ENCODE data around the gene ALMS1.
"Not testable (repeated sequence)": the region's sequence is repeated elsewhere in the genome, so short reads cannot be mapped to it uniquely, and the experiment has no call there.

ALMS1 gene

DNA sequence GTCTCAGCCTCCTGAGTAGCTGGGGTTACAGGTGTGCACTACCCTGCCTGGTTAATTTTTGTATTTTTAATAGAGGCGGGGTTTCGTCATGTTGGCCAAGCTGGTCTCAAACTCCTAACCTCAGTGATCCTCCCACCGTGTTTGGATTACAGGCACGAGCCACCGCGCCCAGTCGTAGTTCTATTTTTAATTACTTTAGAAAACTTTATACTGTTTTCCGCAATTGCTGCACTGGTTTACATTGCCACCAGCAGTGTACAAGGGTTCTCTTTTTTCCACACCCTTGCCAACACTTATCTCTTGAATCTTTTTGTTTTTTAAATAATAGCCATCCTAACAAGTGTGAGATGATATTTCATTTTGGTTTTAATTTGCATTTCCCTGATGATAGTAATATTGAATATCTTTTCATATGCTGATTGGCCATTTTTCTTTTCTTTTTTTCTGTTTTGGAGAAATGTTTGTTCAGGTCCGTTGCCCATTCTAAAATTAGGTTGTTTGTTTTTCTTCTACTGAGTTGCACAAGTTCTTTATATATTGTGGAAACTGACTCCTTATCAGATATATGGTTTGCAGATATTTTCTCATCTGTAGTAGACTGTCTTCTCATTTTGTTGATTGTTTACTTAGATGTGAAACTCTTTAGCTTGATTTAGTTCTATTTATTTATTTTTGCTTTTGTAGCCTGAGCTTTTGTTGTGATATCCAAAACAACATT, 16.9 kb downstream of the ALMS1 start:
- DNase-seq (ENCODE audit: low read depth in 2 of 2): no peak

DNA sequence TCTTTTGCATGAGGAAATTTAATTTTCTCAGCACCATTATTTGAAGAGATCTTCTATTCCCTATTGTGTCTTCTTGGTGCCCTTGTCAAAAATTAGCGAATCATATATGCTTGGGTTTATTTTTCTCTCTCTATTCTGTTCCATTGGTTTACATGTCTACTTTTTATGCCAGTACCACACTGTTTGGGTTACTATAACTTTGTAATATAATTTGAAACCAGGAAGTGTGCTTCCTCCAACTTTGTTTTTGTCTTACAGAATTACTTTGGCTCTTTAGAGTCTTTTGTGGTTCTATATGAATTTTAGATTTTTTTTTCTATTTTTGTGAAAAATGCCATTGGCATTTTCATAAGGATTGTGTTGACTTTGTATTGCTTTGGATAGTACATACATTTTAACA, 17.6 kb downstream of the ALMS1 start:
- no peak for DNase-seq (ENCODE audit: low read depth in 2 of 2)

DNA sequence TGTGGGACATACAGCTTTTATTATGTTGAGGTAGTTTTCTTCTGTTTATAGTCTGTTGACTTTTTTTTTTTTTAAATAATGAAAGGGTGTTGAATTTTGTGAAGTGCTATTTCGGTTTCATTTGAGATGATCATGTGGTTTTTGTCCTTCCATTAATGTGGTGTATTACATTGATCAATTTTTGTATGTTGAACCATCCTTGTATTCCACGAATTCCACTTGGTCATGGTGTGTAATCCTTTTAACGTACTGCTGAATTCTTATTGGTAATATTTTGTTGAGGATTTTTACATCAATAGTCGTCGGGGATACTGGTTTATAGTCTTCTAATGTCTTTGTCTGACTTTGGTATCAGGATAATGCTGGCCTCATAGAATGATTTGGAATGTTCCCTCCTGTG, 18.8 kb downstream of the ALMS1 start:
- DNase-seq (ENCODE audit: low read depth in 2 of 2): no peak

DNA sequence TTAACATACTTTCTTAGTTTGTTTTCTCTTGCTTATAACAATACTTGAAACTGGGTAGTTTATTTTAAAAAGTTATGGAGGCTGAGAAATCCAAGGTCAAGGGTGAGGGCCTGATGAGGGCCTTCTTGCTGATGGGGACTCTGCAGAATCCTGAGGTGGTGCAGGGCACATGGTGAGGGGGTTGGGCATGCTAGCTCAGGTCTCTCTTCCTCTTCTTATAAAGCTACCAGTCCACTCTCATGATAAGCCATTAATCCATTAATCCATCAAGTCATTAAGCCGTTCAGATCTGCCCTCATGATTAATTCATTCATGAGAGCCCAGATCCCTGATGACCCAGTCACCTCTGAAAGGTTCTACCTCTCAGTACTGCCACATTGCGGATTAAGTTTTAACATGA, 21.4 kb downstream of the ALMS1 start:
- no peak for DNase-seq (ENCODE audit: low read depth in 2 of 2)

DNA sequence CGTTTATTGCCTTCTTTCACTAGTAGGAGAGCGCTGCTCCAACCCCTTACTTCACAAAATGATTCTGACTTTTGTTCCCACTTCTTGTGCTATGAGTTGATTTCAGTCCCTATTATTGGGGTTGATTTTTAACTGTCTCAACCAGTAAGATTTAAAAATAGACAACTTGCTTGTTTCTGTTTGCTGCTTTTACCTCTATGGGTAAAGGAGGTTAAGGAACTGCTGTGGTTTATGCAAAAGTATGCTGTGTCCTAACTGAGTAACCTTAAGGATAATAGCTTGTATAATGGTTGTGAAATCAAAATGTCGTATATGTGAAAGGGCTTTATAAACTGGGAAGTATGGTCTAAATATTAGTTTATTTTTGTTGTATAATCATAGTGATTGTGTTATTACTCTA, 22.6 kb downstream of the ALMS1 start:
- DNase-seq (ENCODE audit: low read depth in 2 of 2): no peak

DNA sequence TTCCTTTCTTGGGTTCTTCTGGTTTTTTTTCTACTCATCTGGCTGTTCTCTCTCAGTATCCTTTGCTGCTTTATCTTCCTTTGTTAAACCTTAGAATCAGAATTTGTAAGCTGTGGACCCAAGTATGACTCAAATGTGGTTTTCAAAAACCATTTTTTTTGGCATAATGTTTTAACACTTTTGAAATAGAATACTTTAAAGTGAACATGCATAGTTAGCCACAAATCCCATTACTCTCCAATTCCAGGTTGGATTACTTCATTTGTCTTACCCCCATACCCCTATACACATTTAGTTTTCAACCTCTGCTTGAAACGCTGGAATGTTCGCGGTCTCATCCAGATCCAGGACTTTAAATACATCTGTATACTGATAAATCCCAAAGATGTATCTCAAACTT, 29.1 kb downstream of the ALMS1 start:
- no peak for DNase-seq (ENCODE audit: low read depth in 2 of 2)

DNA sequence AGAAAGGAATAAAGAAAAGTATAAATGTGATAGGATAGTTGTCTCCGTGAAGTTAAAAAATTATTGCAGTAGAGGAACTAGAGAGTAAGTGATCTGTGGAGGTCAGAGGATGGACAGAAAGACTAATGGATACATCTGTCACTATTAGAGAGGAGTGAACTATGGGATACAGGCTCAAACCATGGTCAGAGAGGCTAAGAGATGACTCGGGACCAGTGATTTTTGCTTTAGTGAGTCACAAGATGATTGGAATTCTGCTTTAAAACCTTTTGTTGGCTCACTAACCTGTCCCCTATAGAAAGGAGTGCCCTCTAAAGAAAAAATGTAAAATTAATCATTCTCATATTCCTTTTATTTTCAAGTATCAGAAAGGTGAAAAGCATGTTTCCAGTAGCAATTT, 30.3 kb downstream of the ALMS1 start:
- DNase-seq (ENCODE audit: low read depth in 2 of 2): no peak

DNA sequence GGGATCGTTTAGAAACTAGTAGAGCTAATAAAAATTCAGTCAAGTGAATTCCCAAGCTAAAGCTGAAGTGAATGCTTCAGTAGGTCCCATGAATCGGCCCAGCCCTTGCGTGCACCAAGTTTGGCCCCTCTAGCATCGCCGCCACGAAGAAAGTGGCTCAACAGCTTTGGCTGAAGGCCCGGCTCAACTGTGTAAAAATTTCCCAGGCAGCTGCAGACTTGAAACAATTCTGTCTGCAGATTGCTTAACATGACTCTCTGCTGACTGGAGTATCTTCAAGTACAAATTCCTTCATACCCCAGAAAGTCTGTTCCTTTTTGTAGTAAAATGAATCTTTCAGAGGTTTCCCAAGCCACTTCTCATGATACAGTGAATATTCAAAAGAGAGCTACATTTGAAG, 32.7 kb downstream of the ALMS1 start:
- no peak for DNase-seq (ENCODE audit: low read depth in 2 of 2)

DNA sequence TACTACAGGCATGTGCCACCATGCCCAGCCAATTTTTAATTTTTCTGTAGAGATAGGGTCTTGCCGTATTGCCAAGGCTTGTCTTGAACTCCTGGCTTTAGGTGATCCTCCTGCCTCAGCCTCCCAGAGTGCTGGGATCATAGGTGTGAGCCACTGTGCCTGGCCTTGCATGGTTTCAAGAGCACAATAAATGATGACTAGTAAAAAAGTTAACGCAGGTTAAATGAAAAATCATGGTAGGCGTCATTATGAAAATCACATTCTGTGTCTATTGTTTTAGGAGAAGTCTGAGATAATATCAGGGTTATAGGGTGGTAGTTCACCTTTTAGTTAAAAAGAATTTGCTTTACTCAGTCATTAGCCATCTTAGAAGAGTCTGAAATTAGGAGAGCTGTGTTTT, 38.3 kb downstream of the ALMS1 start:
- DNase-seq (ENCODE audit: low read depth in 2 of 2): no peak

DNA sequence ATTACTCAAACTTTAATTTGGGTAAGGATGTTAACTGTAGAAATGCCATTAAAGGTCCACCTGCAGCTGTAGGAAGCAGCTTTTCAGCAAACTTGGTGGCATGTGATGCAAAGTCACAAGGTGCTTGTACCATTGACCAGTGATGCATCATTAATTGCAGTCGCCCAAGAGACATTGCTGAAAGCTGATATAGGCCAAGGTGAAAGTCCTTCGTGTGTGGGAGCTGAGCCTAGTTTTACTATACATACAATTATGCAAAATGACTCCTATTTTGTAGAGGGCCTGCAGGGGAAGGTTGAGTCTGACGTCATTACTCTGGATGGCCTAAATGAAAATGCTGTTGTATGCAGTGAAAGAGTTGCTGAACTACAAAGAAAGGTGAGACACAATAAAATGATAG, 40.5 kb downstream of the ALMS1 start:
- no peak for DNase-seq (ENCODE audit: low read depth in 2 of 2)

DNA sequence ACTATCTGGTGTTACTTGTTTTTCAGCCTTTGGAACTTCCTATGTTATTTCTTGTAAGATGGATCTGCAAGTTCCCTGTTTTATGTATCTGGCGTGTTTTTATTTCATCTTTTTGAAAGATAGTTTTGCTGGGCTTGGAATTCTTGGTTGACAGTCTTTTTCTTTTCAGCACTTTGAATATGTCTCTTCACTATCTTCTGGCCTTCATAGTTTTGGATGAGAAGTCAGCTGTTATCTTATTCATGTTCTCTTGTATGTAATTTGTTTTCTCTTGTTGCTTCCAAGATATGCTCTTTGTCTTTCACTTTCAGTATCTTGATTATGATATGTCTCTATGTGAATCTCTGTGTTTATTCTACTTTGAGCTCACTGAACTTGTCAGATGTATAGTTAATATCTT, 50.4 kb downstream of the ALMS1 start:
- DNase-seq (ENCODE audit: low read depth in 2 of 2): no peak

DNA sequence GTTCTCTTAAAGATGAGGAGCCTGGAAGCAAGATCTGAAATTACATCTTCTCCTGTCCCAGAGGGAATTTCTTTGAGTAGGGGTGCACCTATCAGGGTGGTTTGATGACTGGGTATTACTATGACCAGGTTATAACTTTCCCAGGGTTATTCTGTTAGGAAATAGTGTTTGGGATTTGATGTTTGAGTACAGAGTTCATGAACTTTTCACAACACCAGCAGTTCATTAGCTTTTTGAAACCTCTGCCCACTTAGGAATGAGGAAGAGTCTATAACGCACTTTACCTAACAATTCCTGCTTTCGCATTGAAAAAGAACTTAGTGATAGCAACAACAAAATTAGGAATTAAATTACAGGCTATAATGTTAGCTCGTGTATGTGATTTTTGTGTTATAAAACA, 58.6 kb downstream of the ALMS1 start:
- DNase-seq (ENCODE audit: low read depth in 2 of 2): no peak

DNA sequence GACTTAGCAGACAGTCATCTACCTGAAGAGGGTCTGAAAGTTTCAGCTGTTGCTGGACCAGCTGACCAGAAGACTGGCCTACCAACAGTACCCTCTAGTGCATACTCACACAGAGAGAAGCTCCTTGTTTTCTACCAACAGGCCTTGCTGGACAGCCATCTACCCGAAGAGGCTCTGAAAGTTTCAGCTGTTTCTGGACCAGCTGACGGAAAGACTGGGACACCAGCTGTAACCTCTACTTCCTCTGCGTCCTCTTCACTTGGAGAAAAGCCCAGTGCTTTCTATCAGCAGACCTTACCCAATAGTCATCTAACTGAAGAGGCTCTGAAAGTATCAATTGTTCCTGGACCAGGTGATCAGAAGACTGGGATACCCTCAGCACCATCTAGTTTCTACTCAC, 63.2 kb downstream of the ALMS1 start:
- no peak for DNase-seq (ENCODE audit: low read depth in 2 of 2)

DNA sequence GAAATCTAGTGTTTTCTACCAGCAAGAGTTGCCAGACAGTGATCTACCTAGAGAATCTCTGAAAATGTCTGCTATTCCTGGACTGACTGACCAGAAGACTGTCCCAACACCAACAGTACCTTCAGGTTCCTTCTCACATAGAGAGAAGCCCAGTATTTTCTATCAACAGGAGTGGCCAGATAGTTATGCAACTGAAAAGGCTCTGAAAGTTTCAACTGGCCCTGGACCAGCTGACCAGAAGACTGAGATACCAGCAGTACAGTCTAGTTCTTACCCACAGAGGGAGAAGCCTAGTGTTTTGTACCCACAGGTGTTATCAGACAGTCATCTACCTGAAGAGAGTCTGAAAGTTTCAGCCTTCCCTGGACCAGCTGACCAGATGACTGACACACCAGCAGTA, 63.8 kb downstream of the ALMS1 start:
- DNase-seq (ENCODE audit: low read depth in 2 of 2): no peak

DNA sequence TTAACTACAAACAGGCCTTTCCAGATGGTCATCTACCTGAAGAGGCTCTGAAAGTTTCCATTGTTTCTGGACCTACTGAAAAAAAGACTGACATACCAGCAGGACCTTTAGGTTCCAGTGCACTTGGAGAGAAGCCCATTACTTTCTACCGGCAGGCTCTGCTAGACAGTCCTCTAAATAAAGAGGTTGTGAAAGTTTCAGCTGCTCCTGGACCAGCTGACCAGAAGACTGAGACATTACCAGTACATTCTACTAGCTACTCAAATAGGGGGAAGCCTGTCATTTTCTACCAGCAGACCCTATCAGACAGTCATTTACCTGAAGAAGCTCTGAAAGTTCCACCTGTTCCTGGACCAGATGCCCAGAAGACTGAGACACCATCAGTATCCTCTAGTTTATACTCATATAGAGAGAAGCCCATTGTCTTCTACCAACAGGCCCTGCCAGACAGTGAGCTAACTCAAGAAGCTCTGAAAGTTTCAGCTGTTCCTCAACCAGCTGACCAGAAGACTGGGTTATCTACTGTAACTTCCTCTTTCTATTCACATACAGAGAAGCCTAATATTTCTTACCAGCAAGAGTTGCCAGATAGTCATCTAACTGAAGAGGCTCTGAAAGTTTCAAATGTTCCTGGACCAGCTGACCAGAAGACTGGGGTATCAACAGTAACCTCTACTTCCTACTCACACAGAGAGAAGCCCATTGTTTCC, 65.8 kb downstream of the ALMS1 start:
- DNase-seq (ENCODE audit: low read depth in 2 of 2): no peak

DNA sequence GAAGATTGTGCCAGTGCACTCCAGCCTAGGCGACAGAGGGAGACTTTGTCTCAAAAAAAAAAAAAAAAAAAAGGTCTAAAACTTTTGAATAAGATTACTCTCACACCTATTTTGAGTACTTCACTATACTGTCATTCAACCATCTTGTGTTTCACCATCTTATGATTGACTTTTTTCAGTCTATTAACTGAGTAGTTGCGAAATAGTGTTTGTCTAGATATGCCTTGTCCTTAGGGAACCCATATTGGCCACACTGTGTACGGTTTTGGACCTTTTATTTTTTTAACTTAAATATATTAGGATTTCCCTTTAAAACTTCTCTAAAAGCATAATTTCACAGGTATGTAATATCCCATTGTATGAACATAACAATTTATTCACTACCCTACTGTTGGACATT, 72.3 kb downstream of the ALMS1 start:
- DNase-seq (ENCODE audit: low read depth in 2 of 2): no peak

DNA sequence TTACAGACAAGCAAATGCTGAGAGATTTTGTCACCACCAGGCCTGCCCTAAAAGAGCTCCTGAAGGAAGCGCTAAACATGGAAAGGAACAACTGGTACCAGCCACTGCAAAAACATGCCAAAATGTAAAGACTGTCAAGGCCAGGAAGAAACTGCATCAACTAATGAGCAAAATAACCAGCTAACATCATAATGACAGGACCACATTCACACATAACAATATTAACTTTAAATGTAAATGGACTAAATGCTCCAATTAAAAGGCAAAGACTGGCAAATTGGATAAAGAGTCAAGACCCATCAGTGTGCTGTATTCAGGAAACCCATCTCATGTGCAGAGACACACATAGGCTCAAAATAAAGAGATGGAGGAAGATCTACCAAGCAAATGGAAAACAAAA, 76.8 kb downstream of the ALMS1 start:
- DNase-seq (ENCODE audit: low read depth in 2 of 2): not testable (repeated sequence)

DNA sequence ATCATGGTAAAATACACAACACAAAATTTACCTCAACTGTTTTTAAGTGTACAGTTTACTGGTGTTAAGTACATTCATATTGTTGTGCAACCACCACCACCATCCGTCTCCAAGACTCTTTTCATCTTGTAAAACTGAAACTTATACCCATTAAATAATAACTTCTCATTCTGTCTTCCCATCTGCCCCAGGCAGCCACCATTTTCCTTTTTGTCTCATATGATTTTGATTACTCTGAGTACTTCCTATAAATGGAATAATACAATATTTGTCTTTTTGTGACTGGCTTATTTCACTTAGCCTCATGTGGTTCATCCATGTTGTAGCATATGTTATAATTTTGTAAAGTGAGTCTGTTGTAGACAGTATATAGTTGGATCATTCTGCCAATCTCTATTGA, 82.7 kb downstream of the ALMS1 start:
- DNase-seq (ENCODE audit: low read depth in 2 of 2): no peak

DNA sequence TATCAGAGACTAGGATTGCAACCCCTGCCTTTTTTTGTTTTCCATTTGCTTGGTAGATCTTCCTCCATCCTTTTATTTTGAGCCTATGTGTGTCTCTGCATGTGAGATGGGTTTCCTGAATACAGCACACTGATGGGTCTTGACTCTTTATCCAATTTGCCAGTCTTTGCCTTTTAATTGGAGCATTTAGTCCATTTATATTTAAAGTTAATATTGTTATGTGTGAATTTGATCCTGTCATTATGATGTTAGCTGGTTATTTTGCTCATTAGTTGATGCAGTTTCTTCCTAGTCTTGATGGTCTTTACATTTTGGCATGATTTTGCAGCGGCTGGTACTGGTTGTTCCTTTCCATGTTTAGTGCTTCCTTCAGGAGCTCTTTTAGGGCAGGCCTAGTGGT, 98.2 kb downstream of the ALMS1 start:
- not testable (repeated sequence) for DNase-seq (ENCODE audit: low read depth in 2 of 2)

DNA sequence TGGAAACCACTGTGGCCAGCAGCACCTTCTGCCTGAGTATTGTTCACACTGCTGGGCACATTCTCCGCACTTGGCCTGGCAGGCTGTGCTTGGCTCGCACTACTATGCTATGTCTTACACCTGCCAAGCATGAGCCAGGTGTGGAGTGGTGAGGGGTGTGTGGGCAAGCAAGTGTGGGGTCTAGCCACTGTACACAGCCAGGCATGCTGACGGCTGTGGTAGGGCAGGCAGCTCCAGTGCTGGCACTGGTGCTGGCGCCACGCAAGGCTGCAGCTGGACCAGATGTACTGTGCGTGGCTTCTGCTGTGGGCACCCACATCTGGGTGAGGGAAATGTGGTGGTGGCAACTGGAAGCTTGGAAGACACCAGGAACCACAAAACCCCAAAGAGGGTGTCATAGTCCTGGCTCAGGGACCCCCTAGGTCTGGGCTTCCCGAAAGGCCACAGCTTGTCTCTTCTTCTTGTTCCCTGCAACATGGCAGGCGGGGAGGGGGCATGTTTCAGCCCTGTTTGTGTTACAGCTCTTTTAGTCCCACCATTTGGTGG, 101.5 kb downstream of the ALMS1 start:
- no peak for DNase-seq (ENCODE audit: low read depth in 2 of 2)

DNA sequence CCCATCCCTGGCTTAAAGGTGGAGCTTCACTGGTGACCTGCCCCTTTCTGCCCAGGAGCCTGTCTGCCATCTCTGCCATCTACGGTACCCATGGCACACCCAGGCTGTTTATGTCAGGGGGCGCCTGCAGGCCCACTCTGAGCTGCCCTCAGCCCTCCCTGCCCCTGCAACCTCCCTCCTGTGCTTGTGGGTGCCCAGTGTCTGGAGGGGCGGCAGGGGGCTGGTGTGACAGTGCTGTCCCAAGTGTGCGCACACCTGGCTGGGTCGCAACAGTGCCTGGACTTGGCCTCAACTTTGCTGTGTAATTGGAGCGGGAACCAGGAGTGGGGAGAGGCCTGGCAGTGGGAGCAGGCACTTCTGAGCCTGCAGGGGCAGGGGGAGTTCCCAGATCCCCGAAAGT, 102.4 kb downstream of the ALMS1 start:
- DNase-seq (ENCODE audit: low read depth in 2 of 2): no peak

DNA sequence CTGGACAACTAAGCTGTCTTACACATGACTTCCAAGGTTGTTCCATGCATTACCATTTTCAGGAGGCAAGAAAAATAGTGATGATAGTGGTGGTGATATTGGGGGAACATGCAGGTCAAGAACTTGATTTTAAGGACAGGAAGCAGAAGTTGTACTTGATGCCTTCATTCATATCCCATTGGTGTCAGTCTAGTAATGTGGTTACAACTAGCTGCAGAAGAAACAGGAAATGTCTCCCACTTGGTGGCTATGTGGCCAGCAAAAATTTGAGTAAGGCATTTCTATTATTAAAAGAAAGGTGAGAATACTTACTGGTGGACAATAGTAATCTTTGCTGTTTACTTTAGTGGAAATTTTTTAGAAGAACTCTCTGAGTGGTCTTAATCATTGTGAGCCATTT, 103.4 kb downstream of the ALMS1 start:
- no peak for DNase-seq (ENCODE audit: low read depth in 2 of 2)

DNA sequence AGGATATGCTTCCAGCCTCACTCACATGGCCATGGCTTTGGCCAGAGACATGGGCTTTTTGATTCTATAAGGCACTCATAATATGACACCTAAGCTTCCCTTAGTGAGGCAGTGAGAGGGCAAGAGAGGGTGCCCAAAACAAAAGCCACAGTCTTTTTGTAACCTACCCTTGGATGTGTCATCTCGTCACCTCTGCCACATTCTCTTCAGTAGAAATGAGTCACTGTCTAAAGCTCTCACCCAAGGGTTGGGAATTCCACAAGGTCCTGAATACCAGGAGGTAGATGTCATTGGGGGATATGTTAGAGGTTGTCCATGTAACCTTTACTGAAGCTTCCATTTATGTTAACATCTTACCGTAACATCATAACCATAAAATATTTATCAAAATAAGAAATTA, 108.4 kb downstream of the ALMS1 start:
- DNase-seq (ENCODE audit: low read depth in 2 of 2): no peak

Data from activated CD4-positive, alpha-beta T cell treated with anti-CD3 and anti-CD28 coated beads for 24 hours (primary cell).